ENCODE results near the gene ZFYVE28.

Gene ZFYVE28

GRCh38 chr4:2368746-2369437 lies 49.6 kb downstream of the ZFYVE28 start:
- no peak for DNase-seq (ENCODE audit: low read depth in 2 of 2)

- no peak for DNase-seq (ENCODE audit: low read depth in 2 of 2)
These were observed 50.8 kb downstream of the ZFYVE28 start for GRCh38 chr4:2367626-2368025.

- DNase-seq (ENCODE audit: low read depth in 2 of 2): no peak
These were observed 51.9 kb downstream of the ZFYVE28 start for GRCh38 chr4:2366252-2367192.

GRCh38 chr4:2365913-2366210 lies 52.6 kb downstream of the ZFYVE28 start:
- no peak for DNase-seq (ENCODE audit: low read depth in 2 of 2)

- DNase-seq (ENCODE audit: low read depth in 2 of 2): no peak
These were observed 53.2 kb downstream of the ZFYVE28 start for GRCh38 chr4:2365054-2365912.

GRCh38 chr4:2364654-2365053 lies 53.8 kb downstream of the ZFYVE28 start:
- peak; percentile 50 to 51 for DNase-seq (ENCODE audit: low read depth in 2 of 2)

- DNase-seq (ENCODE audit: low read depth in 2 of 2): no peak
These were observed 54.3 kb downstream of the ZFYVE28 start for GRCh38 chr4:2363951-2364653.

- no peak for DNase-seq (ENCODE audit: low read depth in 2 of 2)
These were observed 55.3 kb downstream of the ZFYVE28 start for GRCh38 chr4:2363056-2363721.

GRCh38 chr4:2362266-2363055 lies 56.0 kb downstream of the ZFYVE28 start:
- DNase-seq (ENCODE audit: low read depth in 2 of 2): no peak

GRCh38 chr4:2361366-2362265 lies 56.8 kb downstream of the ZFYVE28 start:
- DNase-seq (ENCODE audit: low read depth in 2 of 2): no peak

GRCh38 chr4:2360396-2360730 lies 58.1 kb downstream of the ZFYVE28 start:
- DNase-seq (ENCODE audit: low read depth in 2 of 2): no peak

- DNase-seq (ENCODE audit: low read depth in 2 of 2): no peak
These were observed 58.7 kb downstream of the ZFYVE28 start for GRCh38 chr4:2359591-2360395.

GRCh38 chr4:2357821-2358745 lies 60.4 kb downstream of the ZFYVE28 start:
- DNase-seq (ENCODE audit: low read depth in 2 of 2): no peak

GRCh38 chr4:2356123-2357069 lies 62.0 kb downstream of the ZFYVE28 start:
- DNase-seq (ENCODE audit: low read depth in 2 of 2): no peak

GRCh38 chr4:2354760-2355159 lies 63.7 kb downstream of the ZFYVE28 start:
- no peak for DNase-seq (ENCODE audit: low read depth in 2 of 2)

GRCh38 chr4:2354118-2354517 lies 64.3 kb downstream of the ZFYVE28 start:
- DNase-seq (ENCODE audit: low read depth in 2 of 2): no peak

Data from stimulated activated CD4-positive, alpha-beta T cell treated with anti-CD3 and anti-CD28 coated beads, Interleukin-1b, Interleukin-23, amount 100 ng/mL, for 4 hours (primary cell).